Bronchial epithelial cell (primary cell): ENCODE data around the gene MGST2. TPM values are rescaled to one million over a fixed set of nuclear protein-coding genes. Genes with fewer than 3 reads are reported as not detected.

Experiments
- DNase-seq: peaks from one replicate; pipeline ENCODE4 v3.0.0-alpha.2; 2010; ENCODE audit warnings: low read depth
- FAIRE-seq: peaks from 2 replicates; lab custom pipeline; 2011; peaks lifted over from hg19 to GRCh38; lab: Jason Lieb, UNC
- H3K27me3 ChIP-seq: 2 replicates; pipeline ENCODE4 v1.5.1; 2011; ENCODE audit warnings: low read length; ENCODE audit not compliant: control insufficient read depth, insufficient read depth
- H3K36me3 ChIP-seq: 2 replicates; pipeline ENCODE4 v1.5.1; 2011; ENCODE audit warnings: low read length; ENCODE audit not compliant: control insufficient read depth, insufficient read depth
- H3K4me3 ChIP-seq: 2 replicates; pipeline ENCODE4 v1.5.1; 2011; ENCODE audit warnings: mild to moderate bottlenecking, low read depth, low read length, control low read depth
- total RNA-seq: library from RNA; depleted of rRNA; stranded (reverse); fragments of >200 nt; gene quantifications from 2 replicates; pipeline ENCODE4 v1.2.1, GENCODE V29; 2014
- TF ChIP-seq, protein P1 (sequence below): IDR thresholded peaks from 2 replicates; pipeline ENCODE4 v1.5.1; 2011; ENCODE audit warnings: mild to moderate bottlenecking, moderate library complexity, low read length, control low read depth, inconsistent platforms; ENCODE audit not compliant: insufficient read depth, severe bottlenecking

The MGST2 gene
- total RNA-seq, 1 donor from 2014 or later = 28.7 TPM

GRCh38 chr4:139625093-139625455, 40.5 kb upstream of the MGST2 start:
- Histone ChIP-seq H3K36me3 (no peaks in the 10 kb centered on the region), H3K27me3 (no peaks in the 10 kb centered on the region), H3K4me3 (no peak overlapping the region)
- FAIRE-seq (no peak), DNase-seq (no peak)
- TF ChIP-seq, protein P1, sequence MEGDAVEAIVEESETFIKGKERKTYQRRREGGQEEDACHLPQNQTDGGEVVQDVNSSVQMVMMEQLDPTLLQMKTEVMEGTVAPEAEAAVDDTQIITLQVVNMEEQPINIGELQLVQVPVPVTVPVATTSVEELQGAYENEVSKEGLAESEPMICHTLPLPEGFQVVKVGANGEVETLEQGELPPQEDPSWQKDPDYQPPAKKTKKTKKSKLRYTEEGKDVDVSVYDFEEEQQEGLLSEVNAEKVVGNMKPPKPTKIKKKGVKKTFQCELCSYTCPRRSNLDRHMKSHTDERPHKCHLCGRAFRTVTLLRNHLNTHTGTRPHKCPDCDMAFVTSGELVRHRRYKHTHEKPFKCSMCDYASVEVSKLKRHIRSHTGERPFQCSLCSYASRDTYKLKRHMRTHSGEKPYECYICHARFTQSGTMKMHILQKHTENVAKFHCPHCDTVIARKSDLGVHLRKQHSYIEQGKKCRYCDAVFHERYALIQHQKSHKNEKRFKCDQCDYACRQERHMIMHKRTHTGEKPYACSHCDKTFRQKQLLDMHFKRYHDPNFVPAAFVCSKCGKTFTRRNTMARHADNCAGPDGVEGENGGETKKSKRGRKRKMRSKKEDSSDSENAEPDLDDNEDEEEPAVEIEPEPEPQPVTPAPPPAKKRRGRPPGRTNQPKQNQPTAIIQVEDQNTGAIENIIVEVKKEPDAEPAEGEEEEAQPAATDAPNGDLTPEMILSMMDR = no peak

DNA sequence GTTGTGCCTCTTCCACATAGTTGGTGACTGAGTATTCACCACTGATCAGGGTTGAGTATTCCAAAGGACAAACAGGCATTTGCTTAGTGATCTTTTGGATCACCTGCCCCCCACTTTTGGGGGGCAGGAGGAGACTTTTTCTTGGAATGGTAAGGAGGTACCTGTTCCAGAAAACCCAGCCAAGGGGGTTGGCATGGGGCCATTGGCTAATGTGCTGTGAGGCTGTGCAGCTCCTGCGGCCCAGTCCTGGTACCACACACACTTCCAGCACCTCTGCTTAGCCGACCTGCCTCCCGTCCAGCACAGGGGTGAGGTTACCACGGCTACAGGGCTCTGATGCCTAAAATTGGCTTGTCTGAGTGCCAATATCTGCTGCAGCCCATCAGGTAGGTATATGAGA, 40.1 kb upstream of the MGST2 start:
- Histone ChIP-seq H3K36me3 (no peaks in the 10 kb centered on the region), H3K27me3 (no peaks in the 10 kb centered on the region)
- FAIRE-seq = no peak

DNA sequence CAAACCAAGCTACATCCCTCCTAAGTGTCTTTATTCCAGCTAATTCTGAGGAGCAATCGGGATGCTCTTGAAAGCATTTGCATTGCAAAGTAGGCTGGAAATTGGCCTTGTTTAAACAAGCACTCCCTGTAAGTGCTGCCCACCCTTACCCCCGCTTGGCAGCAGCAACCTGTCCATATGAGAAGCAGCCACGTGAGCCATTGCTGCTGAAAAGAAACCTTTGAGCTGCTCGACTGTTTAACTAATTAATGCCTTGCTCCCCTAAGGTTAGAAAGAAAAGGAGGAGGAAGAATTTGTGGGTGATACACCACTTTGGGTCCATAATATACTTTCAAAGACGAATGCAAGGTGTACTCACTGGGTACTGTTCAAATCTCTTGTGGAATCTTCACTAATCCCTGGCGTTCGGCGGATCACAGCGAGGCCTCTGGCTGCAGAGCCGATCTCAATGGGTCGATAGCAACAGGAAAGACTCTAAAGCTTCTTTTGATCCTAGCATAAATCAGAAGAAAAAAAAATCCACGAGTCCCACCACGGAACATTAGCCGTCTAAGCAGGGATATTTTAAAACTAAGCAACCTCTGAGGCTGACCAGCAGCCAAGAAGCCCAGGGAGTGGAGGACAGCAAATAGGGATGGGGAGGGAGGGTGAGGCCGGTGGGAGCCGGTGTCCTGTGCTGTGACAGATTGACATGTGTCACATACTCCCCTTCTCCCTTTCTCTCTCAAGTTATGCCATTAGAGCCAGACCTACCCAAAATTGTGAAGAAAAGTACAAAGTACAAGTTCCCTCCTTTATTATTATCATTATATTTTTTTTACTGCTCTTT, 37.2 kb upstream of the MGST2 start:
- Histone ChIP-seq H3K27me3 (no peaks in the 10 kb centered on the region), H3K4me3 (no peak overlapping the region), H3K36me3 (no peaks in the 10 kb centered on the region)
- DNase-seq (no peak), FAIRE-seq (no peak)
- TF ChIP-seq, protein P1 = no peak

More for the DNA sequence above, 40.1 kb upstream of the MGST2 start:
- TF ChIP-seq, protein P1 = no peak
- no peak overlapping the region for H3K4me3 ChIP-seq
- no peak for DNase-seq

- Histone ChIP-seq H3K36me3 (no peaks in the 10 kb centered on the region), H3K4me3 (no peak overlapping the region), H3K27me3 (no peaks in the 10 kb centered on the region)
- DNase-seq (no peak), FAIRE-seq (no peak)
- TF ChIP-seq, protein P1 = no peak
Observed at GRCh38 chr4:139629436-139630125, 36.0 kb upstream of the MGST2 start.

GRCh38 chr4:139630126-139630495, 35.5 kb upstream of the MGST2 start:
- Histone ChIP-seq H3K27me3 (no peaks in the 10 kb centered on the region), H3K36me3 (no peaks in the 10 kb centered on the region), H3K4me3 (no peak overlapping the region)
- TF ChIP-seq, protein P1 = no peak
- FAIRE-seq = no peak
- DNase-seq = no peak
